ENCODE data around the gene KRTAP4-11.
"Not testable (repeated sequence)": the region's sequence is repeated elsewhere in the genome, so short reads cannot be mapped to it uniquely, and the experiment has no call there.

KRTAP4-11 gene

GRCh38 chr17:41117846-41118386 lies at the start of gene KRTAP4-11:
KRTAP4-11 (minus strand) TSS chr17:41118373; CDS start chr17:41118315, 58 bp downstream.
- not testable (repeated sequence) for DNase-seq

- no peak for DNase-seq
These were observed 49.4 kb upstream of the KRTAP4-11 start for GRCh38 chr17:41167561-41167960.

GRCh38 chr17:41163828-41164227 lies 45.7 kb upstream of the KRTAP4-11 start:
- no peak for DNase-seq

GRCh38 chr17:41160648-41161047 lies 42.5 kb upstream of the KRTAP4-11 start, which contains the start of gene KRTAP4-4:
KRTAP4-4 (minus strand) TSS chr17:41160748; CDS start chr17:41160691, 57 bp downstream.
- no peak for DNase-seq

- not testable (repeated sequence) for DNase-seq
These were observed 42.0 kb upstream of the KRTAP4-11 start for GRCh38 chr17:41160190-41160589.

- DNase-seq = peak in 1 of 2 experiments; percentile 30
These were observed 35.7 kb upstream of the KRTAP4-11 start for GRCh38 chr17:41153856-41154255.

GRCh38 chr17:41151525-41151924 lies 33.4 kb upstream of the KRTAP4-11 start:
- no peak for DNase-seq

GRCh38 chr17:41150026-41150425 lies 31.9 kb upstream of the KRTAP4-11 start:
- no peak for DNase-seq

GRCh38 chr17:41149652-41149985 lies 31.4 kb upstream of the KRTAP4-11 start, which contains the start of gene KRTAP4-5:
KRTAP4-5 (minus strand) TSS chr17:41149825; CDS start chr17:41149767, 58 bp downstream.
- DNase-seq = no peak

GRCh38 chr17:41148971-41149651 lies 30.9 kb upstream of the KRTAP4-11 start:
- DNase-seq = not testable (repeated sequence)

GRCh38 chr17:41147531-41148204 lies 29.5 kb upstream of the KRTAP4-11 start:
- DNase-seq = no peak

- no peak for DNase-seq
These were observed 27.1 kb upstream of the KRTAP4-11 start for GRCh38 chr17:41145261-41145660.

GRCh38 chr17:41144846-41145245 lies 26.7 kb upstream of the KRTAP4-11 start:
- no peak for DNase-seq

- DNase-seq = no peak
These were observed 23.2 kb upstream of the KRTAP4-11 start for GRCh38 chr17:41141361-41141760.

- no peak for DNase-seq
These were observed 22.4 kb upstream of the KRTAP4-11 start, which contains the start of gene KRTAP4-6 for GRCh38 chr17:41140360-41141131. KRTAP4-6 (minus strand) TSS chr17:41140544; CDS start chr17:41140487, 57 bp downstream.

- DNase-seq = not testable (repeated sequence)
These were observed 21.7 kb upstream of the KRTAP4-11 start for GRCh38 chr17:41139865-41140264.

- DNase-seq = no peak
These were observed 15.9 kb upstream of the KRTAP4-11 start for GRCh38 chr17:41133880-41134735.

GRCh38 chr17:41131979-41132378 lies 13.8 kb upstream of the KRTAP4-11 start:
- no peak for DNase-seq

GRCh38 chr17:41127371-41127770 lies 9.2 kb upstream of the KRTAP4-11 start:
- no peak for DNase-seq

- DNase-seq = no peak
These were observed 8.2 kb upstream of the KRTAP4-11 start for GRCh38 chr17:41126412-41126811.

GRCh38 chr17:41125064-41125463 lies 6.9 kb upstream of the KRTAP4-11 start:
- DNase-seq = no peak

GRCh38 chr17:41123991-41124371 lies 5.8 kb upstream of the KRTAP4-11 start, which contains the start of gene KRTAP4-12:
KRTAP4-12 (minus strand) TSS chr17:41124182; CDS start chr17:41124122, 60 bp downstream.
- DNase-seq = not testable (repeated sequence)

All from NCI-H526 (cell line).